GM21390 (cell line): ENCODE results near the gene MTCL1.

Experiments used
- ATAC-seq: cut with Tn5 transposase; IDR thresholded peaks from one replicate; pipeline ENCODE4 v1.9.1; 2021; ENCODE audit not compliant: unreplicated experiment

Gene MTCL1

GRCh38 chr18:8705238-8705960 lies at the start of gene MTCL1:
MTCL1 (plus strand) TSS chr18:8705556; CDS start chr18:8705661, 105 bp downstream.
- peak; percentile 48 for ATAC-seq

GRCh38 chr18:8656232-8656631 lies 49.1 kb upstream of the MTCL1 start:
- ATAC-seq = no peak

GRCh38 chr18:8657050-8657820 lies 48.1 kb upstream of the MTCL1 start:
- no peak for ATAC-seq

- no peak for ATAC-seq
Observed at GRCh38 chr18:8657873-8658470, 47.4 kb upstream of the MTCL1 start.

- no peak for ATAC-seq
Observed at GRCh38 chr18:8658858-8659485, 46.4 kb upstream of the MTCL1 start.

GRCh38 chr18:8659609-8660242 lies 45.6 kb upstream of the MTCL1 start:
- ATAC-seq = no peak

GRCh38 chr18:8660316-8660715 lies 45.0 kb upstream of the MTCL1 start:
- no peak for ATAC-seq

- ATAC-seq = no peak
Observed at GRCh38 chr18:8661754-8662559, 43.4 kb upstream of the MTCL1 start.

GRCh38 chr18:8662560-8663255 lies 42.6 kb upstream of the MTCL1 start:
- no peak for ATAC-seq

- ATAC-seq = no peak
Observed at GRCh38 chr18:8667846-8668245, 37.5 kb upstream of the MTCL1 start.

- ATAC-seq = no peak
Observed at GRCh38 chr18:8668381-8668780, 37.0 kb upstream of the MTCL1 start.

GRCh38 chr18:8669571-8669970 lies 35.8 kb upstream of the MTCL1 start:
- ATAC-seq = no peak

GRCh38 chr18:8673256-8674209 lies 31.8 kb upstream of the MTCL1 start:
- ATAC-seq = peak; percentile 93

- ATAC-seq = no peak
Observed at GRCh38 chr18:8675057-8675456, 30.3 kb upstream of the MTCL1 start.

- ATAC-seq = no peak
Observed at GRCh38 chr18:8681196-8681595, 24.2 kb upstream of the MTCL1 start.

GRCh38 chr18:8684577-8684976 lies 20.8 kb upstream of the MTCL1 start:
- no peak for ATAC-seq

GRCh38 chr18:8685141-8685913 lies 20.0 kb upstream of the MTCL1 start:
- no peak for ATAC-seq

GRCh38 chr18:8685914-8686216 lies 19.5 kb upstream of the MTCL1 start:
- no peak for ATAC-seq
